Colonic mucosa (tissue), 4 donors: ENCODE results near the gene SMARCA2. TPM values are rescaled to one million over a fixed set of nuclear protein-coding genes. Genes with fewer than 3 reads are reported as not detected.

ENCODE experiments used
- DNase-seq: peaks from one replicate; pipeline ENCODE4 v3.0.0-alpha.2; 2020
- H3K27ac ChIP-seq: fragments of 200-600 bp; one replicate; pipeline ENCODE4 v1.8.0; 2021
- H3K27me3 ChIP-seq: fragments of 200-600 bp; one replicate; pipeline ENCODE4 v1.8.0; 2021
- H3K36me3 ChIP-seq: fragments of 200-600 bp; one replicate; pipeline ENCODE4 v1.8.0; 2021
- H3K4me1 ChIP-seq: fragments of 200-600 bp; one replicate; pipeline ENCODE4 v1.8.0; 2021; ENCODE audit warnings: mild to moderate bottlenecking
- H3K4me3 ChIP-seq: fragments of 200-600 bp; one replicate; pipeline ENCODE4 v1.8.0; 2021
- H3K9ac ChIP-seq, 2 donors: one replicate each; pipeline ENCODE4 v1.7.0; 2013; ENCODE audit warnings: control low read depth in 2 of 2, low read depth in 2 of 2, low read length in 2 of 2
- H3K9me3 ChIP-seq: fragments of 200-600 bp; one replicate; pipeline ENCODE4 v1.8.0; 2021
- CTCF ChIP-seq: fragments of 200-600 bp; IDR thresholded peaks from one replicate; pipeline ENCODE4 v1.8.0; 2022; ENCODE audit warnings: antibody characterized with exemption, mild to moderate bottlenecking
- intact Hi-C: fragments of 100-400 bp; cut with DNase I; formaldehyde crosslinking; loops from one replicate; pipeline ENCODE4 v1.14.1; 2022
- total RNA-seq, 2 donors: library from RNA; stranded (reverse); fragmentation: NEBNext Ultra II Directional in 1 of 2; extraction: Animal tissue kit (Norgen Biotek cat#: 25700) in 1 of 2; gene quantifications; one replicate each; pipeline ENCODE4 v1.2.1, GENCODE V29; 2021
- donor health status: healthy.
- donor health status: DM: no; HTN: no; CAD: no.
- donor health status: DM: no; HTN: no; CAD: no.

Gene SMARCA2
- total RNA-seq, 2 donors from 2014 or later = 89.4 to 97.0 TPM

GRCh38 chr9:2174306-2174705 is 159.2 kb downstream of the SMARCA2 start:
- no peaks in the 10 kb centered on the region for H3K9me3 ChIP-seq
- H3K27me3 ChIP-seq = no peaks in the 10 kb centered on the region
- no peak overlapping the region for H3K4me3 ChIP-seq
- no peaks in the 10 kb centered on the region for H3K4me1 ChIP-seq
- TF ChIP-seq CTCF = no peak
- no peak overlapping the region for H3K9ac ChIP-seq
- intact Hi-C loops = no loop called here
- H3K36me3 ChIP-seq = no peaks in the 10 kb centered on the region
- no peak overlapping the region for H3K27ac ChIP-seq
- no peak for DNase-seq

DNA sequence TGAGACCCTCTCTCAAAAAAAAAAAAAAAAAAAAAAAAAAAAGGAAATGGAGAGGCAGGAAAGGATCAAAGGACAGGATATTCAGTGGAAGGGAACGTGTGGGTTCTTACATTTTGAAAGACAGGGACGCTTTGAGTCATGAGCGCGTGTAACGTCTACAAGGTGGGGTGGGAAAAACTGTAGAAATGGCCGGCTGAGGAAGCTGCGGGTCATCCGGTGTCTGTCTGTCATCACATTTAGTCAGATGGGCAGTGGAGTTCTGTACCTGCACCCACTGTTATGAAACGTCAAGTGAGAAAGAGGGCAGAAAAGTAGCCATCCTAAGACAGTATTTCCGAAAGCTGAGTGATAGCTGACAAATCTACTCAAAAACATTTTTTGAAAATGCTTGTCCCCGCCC is 159.8 kb downstream of the SMARCA2 start:
- intact Hi-C loops = no loop called here

DNA sequence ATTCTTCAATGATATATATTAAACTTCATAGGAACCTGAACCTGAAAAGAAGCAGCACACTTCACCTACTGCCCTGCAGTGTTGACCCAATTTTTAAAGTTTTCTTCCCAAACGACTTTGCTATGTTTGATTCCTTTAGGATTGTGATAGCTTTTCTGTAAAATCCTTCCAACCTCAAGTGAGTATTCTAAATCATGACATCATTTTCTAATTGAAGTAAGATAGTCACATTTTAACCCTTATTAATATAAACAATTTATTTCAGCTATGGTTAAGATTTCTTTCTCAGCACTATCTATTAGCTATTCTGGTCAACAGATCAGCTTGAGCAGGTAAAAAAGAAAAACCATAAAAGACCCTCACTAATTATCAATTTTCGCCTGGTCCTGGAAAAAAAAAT is 162.0 kb downstream of the SMARCA2 start:
- H3K9me3 ChIP-seq = no peaks in the 10 kb centered on the region
- H3K4me1 ChIP-seq = no peaks in the 10 kb centered on the region
- DNase-seq = no peak
- H3K4me3 ChIP-seq = no peak overlapping the region
- TF ChIP-seq CTCF = no peak
- no peaks in the 10 kb centered on the region for H3K27me3 ChIP-seq
- no peak overlapping the region for H3K27ac ChIP-seq
- intact Hi-C loops = no loop called here
- H3K36me3 ChIP-seq = no peaks in the 10 kb centered on the region
- no peak overlapping the region for H3K9ac ChIP-seq

More for the DNA sequence above, 159.8 kb downstream of the SMARCA2 start:
- Histone ChIP-seq H3K9ac (no peak overlapping the region), H3K27ac (no peak overlapping the region), H3K4me1 (no peaks in the 10 kb centered on the region), H3K27me3 (no peaks in the 10 kb centered on the region), H3K36me3 (no peaks in the 10 kb centered on the region), H3K4me3 (no peak overlapping the region), H3K9me3 (no peaks in the 10 kb centered on the region)
- TF ChIP-seq CTCF = no peak
- no peak for DNase-seq

DNA sequence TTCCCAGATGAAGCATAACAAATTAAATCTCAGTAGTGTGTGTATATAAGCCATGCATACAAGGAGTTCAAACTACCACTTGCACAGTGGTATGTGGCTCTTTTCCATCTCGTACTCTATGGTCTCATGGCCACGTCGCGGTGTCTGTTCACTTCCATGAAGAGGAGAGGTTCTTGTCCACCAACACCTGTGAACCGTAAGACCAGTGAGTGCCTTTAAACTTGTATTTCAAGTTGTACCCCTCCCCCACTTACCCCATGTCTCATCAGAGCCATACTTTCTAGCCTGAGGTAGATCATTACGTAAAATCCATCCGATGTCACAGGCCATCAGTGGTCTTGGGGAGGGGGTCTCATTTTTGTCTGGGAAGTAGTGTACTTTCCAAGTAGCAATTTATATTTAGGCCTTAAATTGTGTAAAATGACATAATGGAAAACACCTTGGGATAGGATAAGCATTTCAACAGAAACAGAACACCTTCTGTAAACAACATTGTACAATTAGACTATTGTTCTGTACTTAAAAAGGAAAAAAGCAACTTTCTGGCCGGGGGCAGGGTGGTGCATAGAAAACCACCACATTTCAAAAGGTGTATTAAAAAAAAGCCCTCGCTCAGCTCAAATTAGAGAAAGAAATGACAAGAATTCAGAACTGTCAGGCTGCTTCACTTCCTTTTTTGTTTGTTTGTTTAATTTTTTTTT is 163.0 kb downstream of the SMARCA2 start:
- TF ChIP-seq CTCF = no peak
- Histone ChIP-seq H3K9me3 (no peaks in the 10 kb centered on the region), H3K9ac (no peak overlapping the region), H3K36me3 (no peaks in the 10 kb centered on the region), H3K27ac (no peak overlapping the region), H3K27me3 (no peaks in the 10 kb centered on the region), H3K4me1 (no peaks in the 10 kb centered on the region), H3K4me3 (no peak overlapping the region)
- intact Hi-C loops = no loop called here
- DNase-seq = no peak

GRCh38 chr9:2179567-2179966 is 164.4 kb downstream of the SMARCA2 start:
- H3K4me1 ChIP-seq = no peaks in the 10 kb centered on the region
- intact Hi-C loops = no loop called here
- H3K9me3 ChIP-seq = no peaks in the 10 kb centered on the region
- H3K36me3 ChIP-seq = no peaks in the 10 kb centered on the region
- no peak overlapping the region for H3K9ac ChIP-seq
- TF ChIP-seq CTCF = no peak
- no peak overlapping the region for H3K4me3 ChIP-seq
- no peaks in the 10 kb centered on the region for H3K27me3 ChIP-seq
- H3K27ac ChIP-seq = no peak overlapping the region
- DNase-seq = no peak
